NT2/D1 (cell line): Measurements from ENCODE around the gene DYRK1A.

Experiments used
- DNase-seq: peaks from one replicate; pipeline ENCODE4 v3.0.0-alpha.2; 2011; ENCODE audit warnings: low read depth, low spot score
- H3K27me3 ChIP-seq: 2 replicates; pipeline ENCODE4 v1.6.0; 2011; ENCODE audit warnings: mild to moderate bottlenecking; ENCODE audit not compliant: insufficient read length, insufficient read depth
- H3K36me3 ChIP-seq: 2 replicates; pipeline ENCODE4 v1.6.1; 2011; ENCODE audit warnings: mild to moderate bottlenecking, low read length, mixed read lengths; ENCODE audit not compliant: insufficient read depth, insufficient read length
- H3K4me1 ChIP-seq: 2 replicates; pipeline ENCODE4 v1.5.1; 2011; ENCODE audit not compliant: insufficient read depth, insufficient read length
- H3K4me3 ChIP-seq: 2 replicates; pipeline ENCODE4 v1.5.1; 2011; ENCODE audit warnings: low read depth; ENCODE audit not compliant: insufficient read length
- H3K9ac ChIP-seq: 2 replicates; pipeline ENCODE4 v1.6.0; 2011; ENCODE audit warnings: low read depth; ENCODE audit not compliant: insufficient read length
- H3K9me3 ChIP-seq: 2 replicates; pipeline ENCODE4 v1.5.1; 2011; ENCODE audit warnings: mild to moderate bottlenecking, low read length; ENCODE audit not compliant: insufficient read depth
- SUZ12 ChIP-seq: IDR thresholded peaks from 2 replicates; pipeline ENCODE4 v1.6.1; 2011; ENCODE audit not compliant: insufficient read length, insufficient read depth; ENCODE audit errors: extremely low read depth
- YY1 ChIP-seq: IDR thresholded peaks from 2 replicates; pipeline ENCODE4 v1.6.1; 2011; ENCODE audit not compliant: insufficient read length, insufficient read depth
- ZNF274 ChIP-seq: IDR thresholded peaks from 2 replicates; pipeline ENCODE4 v1.6.1; 2011; ENCODE audit warnings: mild to moderate bottlenecking, low read depth, low read length

Gene DYRK1A

GRCh38 chr21:37565530-37566223, 199.1 kb downstream of the DYRK1A start:
- TF ChIP-seq SUZ12: no peak
- TF ChIP-seq ZNF274: no peak
- no peak for TF ChIP-seq YY1
- peaks cover 12% of the 10 kb centered on the region for H3K4me1 ChIP-seq
- 0 out of 2 replicates have a peak, but pooled peaks cover 5% of the 10 kb centered on the region for H3K9me3 ChIP-seq
- no peak overlapping the region for H3K4me3 ChIP-seq
- H3K27me3 ChIP-seq: no peaks in the 10 kb centered on the region
- no peaks in the 10 kb centered on the region for H3K36me3 ChIP-seq
- no peak overlapping the region for H3K9ac ChIP-seq
- DNase-seq: no peak

- Histone ChIP-seq H3K4me1 (peaks cover 12% of the 10 kb centered on the region), H3K36me3 (no peaks in the 10 kb centered on the region), H3K9me3 (0 out of 2 replicates have a peak, but pooled peaks cover 5% of the 10 kb centered on the region), H3K9ac (no peak overlapping the region), H3K27me3 (no peaks in the 10 kb centered on the region), H3K4me3 (no peak overlapping the region)
- TF ChIP-seq ZNF274 (no peak), SUZ12 (no peak), YY1 (no peak)
- no peak for DNase-seq
Observed at GRCh38 chr21:37566790-37567615, 200.4 kb downstream of the DYRK1A start.

- Histone ChIP-seq H3K9ac (no peak overlapping the region), H3K9me3 (0 out of 2 replicates have a peak, but pooled peaks cover 1% of the 10 kb centered on the region), H3K27me3 (no peaks in the 10 kb centered on the region), H3K4me3 (no peak overlapping the region), H3K36me3 (no peaks in the 10 kb centered on the region), H3K4me1 (peaks cover 12% of the 10 kb centered on the region)
- DNase-seq: no peak
- TF ChIP-seq ZNF274 (no peak), YY1 (no peak), SUZ12 (no peak)
Observed at GRCh38 chr21:37568415-37568814, 201.8 kb downstream of the DYRK1A start.

GRCh38 chr21:37568916-37569315, 202.3 kb downstream of the DYRK1A start:
- Histone ChIP-seq H3K27me3 (no peaks in the 10 kb centered on the region), H3K36me3 (no peaks in the 10 kb centered on the region), H3K9ac (no peak overlapping the region), H3K4me3 (no peak overlapping the region), H3K4me1 (peaks cover 12% of the 10 kb centered on the region), H3K9me3 (no peaks in the 10 kb centered on the region)
- TF ChIP-seq SUZ12 (no peak), YY1 (no peak), ZNF274 (no peak)
- no peak for DNase-seq

GRCh38 chr21:37571442-37571841, 204.9 kb downstream of the DYRK1A start:
- Histone ChIP-seq H3K9ac (no peak overlapping the region), H3K9me3 (no peaks in the 10 kb centered on the region), H3K36me3 (no peaks in the 10 kb centered on the region), H3K27me3 (no peaks in the 10 kb centered on the region), H3K4me3 (no peak overlapping the region), H3K4me1 (no peaks in the 10 kb centered on the region)
- DNase-seq: no peak
- no peak for TF ChIP-seq SUZ12
- TF ChIP-seq YY1: no peak
- no peak for TF ChIP-seq ZNF274

GRCh38 chr21:37574316-37574715, 207.7 kb downstream of the DYRK1A start:
- Histone ChIP-seq H3K4me3 (no peak overlapping the region), H3K36me3 (no peaks in the 10 kb centered on the region), H3K27me3 (no peaks in the 10 kb centered on the region), H3K9ac (no peak overlapping the region), H3K9me3 (peaks cover 20% of the 10 kb centered on the region), H3K4me1 (no peaks in the 10 kb centered on the region)
- no peak for DNase-seq
- TF ChIP-seq SUZ12: no peak
- no peak for TF ChIP-seq ZNF274
- TF ChIP-seq YY1: no peak

GRCh38 chr21:37574751-37575150, 208.2 kb downstream of the DYRK1A start:
- DNase-seq: no peak
- H3K9ac ChIP-seq: no peak overlapping the region
- H3K27me3 ChIP-seq: no peaks in the 10 kb centered on the region
- H3K4me1 ChIP-seq: no peaks in the 10 kb centered on the region
- H3K36me3 ChIP-seq: no peaks in the 10 kb centered on the region
- H3K4me3 ChIP-seq: no peak overlapping the region
- H3K9me3 ChIP-seq: peaks cover 24% of the 10 kb centered on the region
- no peak for TF ChIP-seq SUZ12
- no peak for TF ChIP-seq ZNF274
- TF ChIP-seq YY1: no peak
